H1 (cell line): ENCODE measurements around the gene ADGRV1. TPM values are rescaled to one million over a fixed set of nuclear protein-coding genes. Genes with fewer than 3 reads are reported as not detected.

Experiments
- FOSL1 ChIP-seq: IDR thresholded peaks from 2 replicates; pipeline ENCODE4 v1.6.1; 2011; ENCODE audit warnings: mild to moderate bottlenecking, low read depth, low read length, moderate library complexity; ENCODE audit not compliant: insufficient read depth
- GTF2F1 ChIP-seq: IDR thresholded peaks from 2 replicates; pipeline ENCODE4 v1.6.1; 2012; ENCODE audit warnings: low read depth, low read length, improper control_type of control experiment, borderline replicate concordance
- PHF8 ChIP-seq: fragments of 200-600 bp; sonication (generic); conservative IDR thresholded peaks from 2 replicates; pipeline ENCODE4 v1.7.1; 2012; ENCODE audit warnings: low read depth, mild to moderate bottlenecking, inconsistent platforms, low read length, moderate library complexity
- RXRA ChIP-seq: IDR thresholded peaks from 2 replicates; pipeline ENCODE4 v1.6.1; 2011; ENCODE audit warnings: low read depth, mild to moderate bottlenecking, low read length, moderate library complexity; ENCODE audit not compliant: insufficient read depth
- SAP30 ChIP-seq: fragments of 300-600 bp; sonication (generic); IDR thresholded peaks from 2 replicates; pipeline ENCODE4 v1.7.1; 2012; ENCODE audit warnings: low read length, moderate library complexity, mild to moderate bottlenecking, inconsistent platforms; ENCODE audit not compliant: insufficient read depth, insufficient replicate concordance
- SP1 ChIP-seq: IDR thresholded peaks from 2 replicates; pipeline ENCODE4 v1.6.1; 2011; ENCODE audit warnings: low read depth, low read length
- SP2 ChIP-seq: IDR thresholded peaks from 2 replicates; pipeline ENCODE4 v1.6.1; 2012; ENCODE audit warnings: mild to moderate bottlenecking, low read length, inconsistent platforms
- TAF1 ChIP-seq: IDR thresholded peaks from 2 replicates; pipeline ENCODE4 v1.6.1; 2011; ENCODE audit warnings: mild to moderate bottlenecking, low read depth, low read length
- TEAD4 ChIP-seq: IDR thresholded peaks from 2 replicates; pipeline ENCODE4 v1.6.1; 2012; ENCODE audit warnings: low read depth, low read length, inconsistent platforms, mixed read lengths
- polyA plus RNA-seq, 7 experiments: library from polyadenylated mRNA; depleted of rRNA in 3 of 7; stranded (reverse) in 5 of 7; unstranded in 2 of 7; fragments of >200 nt in 5 of 7; fragments of 200-250 nt in 2 of 7; gene quantifications; 1 replicate in 5 of 7; 2 replicates in 1 of 7; 4 replicates in 1 of 7; pipeline versions ENCODE4 v1.2.1 to v1.2.3, GENCODE V29; 2011 to 2013; ENCODE audit warnings: missing spikeins in 2 of 7, mixed read lengths in 2 of 7
- total RNA-seq: library from RNA; stranded (reverse); fragmentation: NEBNext Ultra II Directional; extraction: Animal tissue kit (Norgen Biotek cat#: 25700); gene quantifications from 2 replicates; pipeline ENCODE4 v1.2.1, GENCODE V29; 2021

The ADGRV1 gene
- total and polyA plus RNA-seq, 2 of the 8 experiments (the other 6 are each of a cell fraction or from before 2014, with no cell fraction given), result 53.1 to 62.2 TPM

GRCh38 chr5:91189480-91190313, 631.1 kb downstream of the ADGRV1 start (continued):
- no peak for TF ChIP-seq SAP30
- no peak for TF ChIP-seq TEAD4
- no peak for TF ChIP-seq SP2
- TF ChIP-seq PHF8, result no peak
- TF ChIP-seq FOSL1, result no peak
- no peak for TF ChIP-seq TAF1
- no peak for TF ChIP-seq SP1
- no peak for TF ChIP-seq RXRA
- TF ChIP-seq GTF2F1, result no peak
